GM12891 (cell line): ENCODE data around the gene KCTD3.

Source experiments
- POLR2A ChIP-seq: IDR thresholded peaks from 2 replicates; pipeline ENCODE4 v1.6.1; 2011; ENCODE audit warnings: low read depth, low read length, control low read depth
- POLR2AphosphoS5 ChIP-seq: IDR thresholded peaks from 2 replicates; pipeline ENCODE4 v1.6.1; 2011; ENCODE audit warnings: low read depth, low read length, control low read depth
- TAF1 ChIP-seq: IDR thresholded peaks from 2 replicates; pipeline ENCODE4 v1.6.1; 2011; ENCODE audit warnings: low read depth, low read length, control low read depth

DNA sequence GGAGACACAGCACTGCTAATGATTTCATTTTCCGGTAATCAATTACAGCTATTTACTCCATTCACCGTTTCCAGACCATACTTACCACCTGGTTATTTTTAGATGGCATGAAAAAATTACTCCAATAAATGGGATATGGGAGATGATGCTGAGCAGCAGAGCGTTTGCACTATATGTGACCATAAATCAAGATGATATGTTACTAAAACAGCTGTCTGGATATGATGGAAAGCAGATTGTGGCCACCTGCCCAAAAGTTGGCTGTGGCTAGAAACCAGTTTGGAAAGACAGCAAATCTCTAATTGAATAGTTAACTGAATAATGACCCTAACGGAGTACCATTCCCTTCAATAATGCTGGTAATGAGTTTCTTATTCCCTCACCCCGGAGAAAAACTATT lies 22.5 kb upstream of the KCTD3 start:
- TF ChIP-seq POLR2AphosphoS5 (no peak), POLR2A (no peak), TAF1 (no peak)
